ENCODE data around the gene DOCK2.
A peak's percentile ranks its signal among the peaks of the same experiment; 100 is the strongest.
"Not testable (repeated sequence)": the region's sequence is repeated elsewhere in the genome, so short reads cannot be mapped to it uniquely, and the experiment has no call there.

DOCK2 gene
- total RNA-seq: 272 to 427 reads per million in 2 experiments

DNA sequence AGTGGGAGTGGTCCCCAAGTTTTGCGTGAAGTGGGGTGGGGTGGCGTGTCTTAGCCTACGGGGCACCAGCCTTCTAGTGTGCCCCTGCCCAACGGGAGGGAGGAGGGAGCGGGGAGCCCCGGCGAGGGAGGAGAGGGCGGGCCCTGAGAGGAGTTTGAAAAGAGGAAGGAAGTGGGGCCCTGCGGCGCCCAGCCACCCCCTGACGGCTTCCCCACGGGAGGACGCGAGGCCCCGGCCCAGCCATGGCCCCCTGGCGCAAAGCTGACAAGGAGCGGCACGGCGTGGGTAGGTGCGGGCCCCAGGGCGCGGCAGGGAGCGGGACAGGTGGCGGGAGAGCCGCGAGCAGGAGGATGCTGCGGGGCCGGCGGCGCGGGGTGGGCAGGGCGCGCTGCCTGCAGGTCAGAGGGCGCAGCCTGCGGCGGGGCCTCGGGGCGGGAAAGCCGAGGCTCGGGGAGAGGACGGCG lies at the start of gene DOCK2:
Gene DOCK2, plus strand, starts transcription at position 191 of the 464 bp plus-strand sequence. Its CDS starts 52 bp downstream, at position 243.
- DNase-seq (ENCODE audit: low read depth): peak; percentile 39

DNA sequence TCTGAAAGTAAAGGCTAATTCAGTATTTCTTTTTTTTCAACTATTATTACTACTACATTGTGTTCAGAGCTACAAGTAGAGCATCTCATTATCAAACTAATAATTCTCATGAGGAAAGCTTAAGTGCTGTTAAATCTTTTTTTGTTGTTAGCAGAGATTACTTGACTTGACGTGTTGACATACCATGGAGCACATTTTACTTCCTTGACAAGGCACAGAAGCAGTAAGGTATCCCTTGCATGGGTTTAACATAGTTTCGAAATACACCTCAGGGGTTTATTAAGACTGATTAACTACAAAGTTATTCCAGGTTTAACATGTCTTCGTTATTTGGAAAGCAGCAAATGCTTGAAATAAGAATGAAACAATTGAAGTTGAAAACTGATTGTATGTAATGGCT lies 46.5 kb upstream of the DOCK2 start:
- DNase-seq (ENCODE audit: low read depth): no peak

DNA sequence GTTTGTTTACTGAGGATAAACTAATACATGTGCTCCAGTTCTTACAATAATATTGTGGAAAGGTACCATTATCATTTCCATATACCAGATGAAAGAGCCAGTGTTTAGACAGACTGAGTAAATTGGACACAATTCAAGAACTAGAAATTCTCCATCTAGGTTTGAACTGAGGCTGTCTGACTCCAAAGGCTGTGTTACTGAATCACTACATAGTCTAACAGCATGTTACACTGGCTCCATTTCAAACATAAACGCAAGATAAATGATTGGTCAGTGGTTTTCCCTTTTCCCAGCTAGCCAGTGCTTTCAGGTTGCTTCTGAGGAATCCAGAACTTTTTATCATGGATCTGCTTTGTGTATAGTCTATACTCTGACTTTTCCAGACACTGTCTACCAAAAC lies 45.4 kb upstream of the DOCK2 start:
- DNase-seq (ENCODE audit: low read depth): no peak

DNA sequence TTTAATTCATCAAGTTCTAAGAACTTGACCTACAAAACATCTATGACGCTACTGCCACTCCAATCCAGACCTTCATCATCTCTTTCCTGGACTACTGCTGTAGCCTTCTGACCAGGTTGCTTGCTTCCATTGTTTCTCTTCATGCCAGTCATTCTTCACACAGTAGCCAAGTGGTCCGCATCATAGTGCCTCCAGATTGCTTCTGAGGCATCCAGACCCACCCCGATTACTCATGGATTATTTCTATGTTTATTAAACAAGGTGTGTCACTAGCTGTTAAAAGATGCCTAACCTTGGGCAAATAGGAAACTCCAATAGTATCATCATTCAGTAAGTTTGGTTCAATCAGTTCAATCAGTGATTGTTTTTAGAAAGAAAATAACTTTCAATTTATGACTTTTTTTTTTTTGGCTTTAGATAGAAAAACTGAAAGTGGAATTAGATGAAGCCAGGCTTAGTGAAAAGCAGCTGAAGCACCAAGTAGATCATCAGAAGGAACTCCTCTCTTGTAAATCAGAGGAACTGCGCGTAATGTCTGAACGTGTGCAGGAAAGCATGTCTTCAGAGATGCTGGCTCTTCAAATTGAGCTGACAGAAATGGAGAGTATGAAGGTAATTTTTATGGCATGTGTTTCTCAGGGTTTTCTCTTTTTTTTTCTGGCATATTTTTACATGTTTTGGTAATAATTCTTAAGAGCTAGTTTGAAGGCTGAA lies 44.0 kb upstream of the DOCK2 start:
- no peak for DNase-seq (ENCODE audit: low read depth)

DNA sequence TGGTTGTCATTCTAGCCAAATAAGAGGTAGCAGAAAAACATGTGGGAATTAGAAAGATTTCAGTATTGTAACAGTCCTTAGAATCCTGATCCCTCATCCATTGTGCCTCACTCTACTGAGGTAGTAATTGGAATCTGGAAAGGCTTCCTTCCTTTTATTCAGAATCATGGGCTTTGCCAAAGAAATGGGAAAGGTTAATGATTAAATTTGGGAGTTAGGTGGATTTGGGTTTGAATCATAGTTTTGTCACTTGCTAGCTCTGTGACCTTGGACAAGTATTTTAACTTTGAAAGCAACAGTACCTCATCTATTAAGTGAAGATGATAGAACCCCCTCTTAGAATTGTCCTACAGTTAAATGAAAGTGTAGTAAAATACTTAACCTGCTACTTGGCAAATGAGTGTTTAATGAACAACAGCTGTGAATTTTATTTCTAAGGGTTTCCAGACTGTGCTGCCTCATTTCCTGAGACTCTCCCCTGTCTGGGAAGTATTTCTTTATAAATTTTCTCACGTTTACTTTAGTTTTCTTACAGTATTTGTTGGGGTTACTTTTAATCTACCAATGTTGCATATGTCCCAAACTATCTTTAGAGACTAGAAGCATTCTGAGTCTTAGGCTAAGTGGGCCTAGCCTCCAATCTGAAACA lies 41.8 kb upstream of the DOCK2 start:
- no peak for DNase-seq (ENCODE audit: low read depth)

DNA sequence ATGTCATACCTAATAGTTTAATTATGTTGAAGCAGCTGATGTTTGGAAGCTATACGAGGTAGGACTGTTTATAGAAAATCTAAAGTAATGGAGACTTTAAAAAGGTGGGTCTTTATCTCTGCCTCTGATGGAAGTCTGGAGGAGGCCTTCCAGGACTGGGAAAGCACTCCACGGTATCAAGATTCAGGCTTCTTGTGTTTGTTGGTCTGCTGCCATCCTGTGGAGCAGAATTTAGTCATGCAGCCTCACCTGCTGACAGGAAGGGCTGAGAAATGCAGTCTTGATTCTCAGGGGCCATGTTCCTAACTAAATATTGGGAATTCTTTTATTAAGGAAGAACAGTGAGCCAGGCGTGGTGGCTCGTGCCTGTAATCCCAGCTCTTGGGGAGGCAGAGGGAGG lies 37.6 kb upstream of the DOCK2 start:
- no peak for DNase-seq (ENCODE audit: low read depth)

DNA sequence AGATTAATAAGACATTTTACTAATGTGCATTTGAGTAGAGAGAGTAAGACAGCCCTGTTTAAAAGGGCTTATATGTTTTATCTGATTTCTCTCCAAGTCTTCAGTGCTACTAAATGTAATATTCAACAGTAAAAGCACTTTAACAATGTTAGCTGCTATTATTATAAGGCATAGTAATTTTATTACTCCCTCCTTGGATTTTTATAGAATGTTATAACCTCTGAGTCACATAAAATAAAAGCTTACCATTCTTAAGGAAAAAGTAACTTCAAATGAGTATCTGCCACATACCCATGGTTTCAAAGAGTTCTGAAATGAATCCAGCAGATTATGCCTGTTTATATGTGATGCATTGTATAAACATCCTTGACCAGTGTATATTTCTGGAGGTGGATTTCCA lies 34.5 kb upstream of the DOCK2 start:
- no peak for DNase-seq (ENCODE audit: low read depth)

DNA sequence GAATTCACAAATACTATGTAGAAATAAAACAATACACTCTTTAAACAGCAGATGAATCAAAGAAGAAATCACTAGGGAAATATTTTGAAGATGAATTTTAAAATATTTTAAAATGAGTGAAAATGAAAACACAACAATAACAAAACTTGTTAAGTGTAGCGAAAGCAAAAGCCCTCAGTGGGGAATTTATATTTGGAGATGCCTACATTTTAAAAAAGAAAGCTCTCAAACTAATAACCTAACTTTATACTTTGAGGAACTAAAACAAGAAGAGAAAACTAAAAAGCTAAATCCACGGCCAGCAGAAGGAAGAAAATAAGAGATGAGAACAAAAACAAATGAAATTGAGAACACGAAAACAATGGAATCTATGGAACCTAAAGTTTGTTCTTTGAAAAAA lies 30.8 kb upstream of the DOCK2 start:
- no peak for DNase-seq (ENCODE audit: low read depth)

DNA sequence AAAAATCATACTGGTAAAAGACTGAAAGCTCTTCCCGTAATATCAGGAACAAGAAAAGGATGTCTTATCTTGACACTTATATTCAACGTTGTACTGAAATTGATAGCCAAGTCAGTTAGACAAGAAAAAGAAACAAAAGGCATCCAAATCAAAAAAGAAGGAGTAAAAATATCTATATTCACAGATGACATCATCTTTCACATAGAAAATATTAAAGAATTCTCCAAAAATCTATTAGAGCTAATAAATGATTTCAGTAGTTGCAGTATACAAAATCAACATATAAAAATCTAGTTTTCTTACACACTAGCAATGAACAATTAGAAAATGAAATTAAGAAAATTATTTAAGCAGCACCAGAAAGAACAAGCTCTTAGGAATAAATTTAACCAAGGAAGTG lies 29.2 kb upstream of the DOCK2 start:
- no peak for DNase-seq (ENCODE audit: low read depth)

DNA sequence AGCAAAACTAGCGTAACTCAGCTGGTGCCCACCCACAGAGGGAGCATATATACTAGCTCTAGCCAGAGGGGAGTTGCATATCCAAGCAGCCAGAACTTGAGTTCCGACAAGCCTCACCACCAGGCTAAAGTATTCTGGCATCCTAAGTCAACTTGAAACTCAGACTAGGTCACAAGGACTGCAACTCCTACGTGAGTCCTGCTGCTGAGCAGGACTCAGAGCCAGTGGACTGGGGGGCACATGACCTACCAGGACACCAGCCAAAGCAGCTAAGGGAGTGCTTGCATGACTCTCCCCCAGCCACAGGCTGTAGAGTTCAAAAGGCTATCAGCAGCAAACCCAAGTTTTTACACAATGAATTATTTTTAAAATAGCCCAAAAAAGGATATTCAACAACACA lies 27.4 kb upstream of the DOCK2 start:
- no peak for DNase-seq (ENCODE audit: low read depth)

DNA sequence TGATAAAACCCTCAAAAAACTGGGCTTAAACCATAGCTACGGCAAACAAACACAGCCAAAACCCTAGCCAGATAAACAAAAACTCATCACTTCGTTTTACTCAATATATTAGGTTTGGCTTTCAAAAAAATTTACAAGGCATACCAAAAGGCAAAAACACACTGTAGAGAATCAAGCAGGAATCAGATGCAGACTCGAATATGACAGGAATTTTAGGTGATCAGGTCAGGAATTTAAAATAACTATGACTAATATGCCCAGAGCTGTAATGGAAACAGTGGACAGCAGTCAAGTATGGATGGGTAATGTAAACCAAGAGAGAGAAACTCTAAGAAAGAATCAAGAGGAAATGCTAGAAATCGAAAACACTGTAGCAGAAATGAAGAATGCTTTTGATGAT lies 26.5 kb upstream of the DOCK2 start:
- DNase-seq (ENCODE audit: low read depth): no peak

DNA sequence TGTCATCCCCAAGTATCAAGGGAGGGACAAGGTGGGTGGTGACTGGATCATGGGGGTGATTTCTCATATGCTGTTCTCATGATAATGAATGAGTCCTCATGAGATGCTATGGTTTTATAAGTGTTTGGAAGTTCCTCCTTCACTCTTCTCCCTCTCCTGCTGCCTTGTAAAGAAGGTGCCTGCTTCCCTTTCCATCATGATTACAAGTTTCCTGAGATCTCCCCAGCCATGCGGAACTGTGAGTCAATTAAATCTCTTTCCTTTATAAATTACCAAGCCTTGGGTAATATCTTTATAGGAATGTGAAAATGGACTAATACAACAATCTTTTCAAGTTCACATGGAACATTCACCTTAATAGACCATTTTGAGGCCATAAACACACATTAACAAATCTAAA lies 21.5 kb upstream of the DOCK2 start:
- no peak for DNase-seq (ENCODE audit: low read depth)

DNA sequence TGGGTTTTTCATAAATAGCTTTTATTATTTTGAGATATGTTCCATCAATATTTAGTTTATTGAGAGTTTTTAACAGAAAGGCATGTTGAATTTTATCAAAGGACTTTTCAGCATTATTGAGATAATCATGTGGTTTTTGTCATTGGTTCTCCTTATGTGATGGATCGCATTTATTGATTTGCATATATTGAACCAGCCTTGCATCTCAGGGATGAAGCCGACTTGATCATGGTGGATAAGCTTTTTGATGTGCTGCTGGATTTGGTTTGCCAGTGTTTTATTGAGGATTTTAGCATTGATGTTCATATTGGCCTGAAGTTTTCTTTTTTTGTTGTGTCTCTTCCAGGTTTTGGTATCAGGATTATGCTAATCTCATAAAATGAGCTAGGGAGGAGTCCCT lies 12.8 kb upstream of the DOCK2 start:
- not testable (repeated sequence) for DNase-seq (ENCODE audit: low read depth)

DNA sequence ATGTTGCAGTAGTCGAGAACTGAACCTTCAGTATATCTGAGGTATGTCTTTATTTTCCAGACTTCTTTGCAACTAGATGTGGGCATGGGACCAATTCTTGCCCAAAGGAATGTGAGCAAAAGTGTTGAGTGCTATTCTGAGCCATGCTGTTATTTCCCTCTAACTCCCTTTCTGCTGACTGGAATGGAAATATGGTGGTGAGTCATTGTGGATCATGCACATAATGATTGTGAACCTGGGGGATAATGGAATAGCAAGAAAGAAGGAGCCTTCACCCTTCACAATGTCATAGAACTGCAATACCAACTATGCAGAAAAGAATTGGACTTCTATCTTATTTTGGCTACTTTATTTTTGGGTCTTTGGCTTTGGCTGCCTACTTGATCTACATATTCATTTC lies 10.3 kb upstream of the DOCK2 start:
- DNase-seq (ENCODE audit: low read depth): no peak

DNA sequence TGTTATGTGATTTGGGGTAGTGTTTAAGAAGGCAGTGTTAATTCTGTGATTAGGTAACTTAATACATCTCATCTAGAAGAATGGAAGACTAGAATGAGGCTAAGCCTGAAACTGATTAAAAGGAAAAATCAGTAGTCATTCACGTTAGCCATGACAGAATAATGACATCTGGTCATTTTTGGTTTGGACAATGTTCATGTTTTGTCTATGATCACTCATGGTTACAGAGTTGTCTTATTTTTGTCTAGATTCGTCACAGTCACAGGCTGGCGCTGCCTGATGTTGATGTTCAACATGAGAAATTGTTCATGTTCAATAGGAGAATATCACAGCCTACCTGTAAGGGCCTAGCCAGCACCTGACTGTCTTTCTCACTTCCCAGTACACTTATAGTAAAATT lies 9.5 kb upstream of the DOCK2 start:
- no peak for DNase-seq (ENCODE audit: low read depth)

DNA sequence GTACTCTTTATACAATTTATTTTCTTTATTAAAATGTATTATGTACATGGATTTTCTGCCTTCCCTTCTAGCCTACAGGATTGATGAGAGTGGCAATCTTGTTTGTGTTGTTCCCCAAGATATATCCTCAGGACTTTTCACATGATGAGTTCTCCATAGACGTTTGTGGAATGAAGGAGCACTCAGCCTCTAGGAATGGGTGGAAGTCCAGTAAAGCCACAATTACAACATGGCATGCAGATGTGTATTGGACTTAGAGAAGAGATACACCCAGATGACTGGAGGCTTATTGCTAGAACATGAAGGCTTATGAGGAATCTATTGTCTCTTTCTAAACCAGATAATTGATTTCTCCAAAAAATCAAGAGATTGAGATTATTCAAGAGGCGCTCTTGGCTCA lies 8.2 kb upstream of the DOCK2 start:
- DNase-seq (ENCODE audit: low read depth): no peak

DNA sequence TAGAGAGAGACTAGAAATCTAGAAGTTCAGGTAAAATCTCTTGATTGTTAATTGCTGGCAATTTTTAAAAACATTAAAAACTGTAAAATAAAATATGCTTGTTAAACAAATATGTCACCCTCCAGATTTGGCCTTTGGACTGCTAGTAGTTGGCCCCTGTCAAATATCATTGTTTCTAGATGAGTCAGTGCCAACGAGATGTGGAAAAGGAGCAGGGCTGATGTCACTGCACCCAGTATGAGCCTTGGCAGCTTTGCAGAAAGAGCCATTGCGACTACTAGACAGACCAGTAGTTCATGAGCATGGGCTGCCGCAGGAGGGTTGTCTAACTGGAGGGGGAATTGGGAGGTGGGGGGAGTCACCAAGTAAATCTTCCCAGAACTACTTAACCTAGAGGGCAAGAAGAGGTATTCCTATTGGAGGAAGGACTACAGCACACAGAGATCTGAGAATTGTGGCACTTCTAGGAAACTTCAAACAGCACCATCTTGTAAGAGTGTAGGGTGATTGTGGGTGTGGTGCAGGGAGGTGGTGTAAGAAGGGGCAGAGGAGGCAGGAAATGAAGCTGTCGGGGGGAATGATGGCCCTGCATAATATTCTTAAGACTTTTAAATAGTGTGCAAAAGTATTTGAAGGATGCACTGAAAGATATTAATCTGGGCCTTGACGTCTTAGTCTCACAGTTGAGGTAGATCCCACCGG lies 7.1 kb upstream of the DOCK2 start:
- DNase-seq (ENCODE audit: low read depth): no peak

DNA sequence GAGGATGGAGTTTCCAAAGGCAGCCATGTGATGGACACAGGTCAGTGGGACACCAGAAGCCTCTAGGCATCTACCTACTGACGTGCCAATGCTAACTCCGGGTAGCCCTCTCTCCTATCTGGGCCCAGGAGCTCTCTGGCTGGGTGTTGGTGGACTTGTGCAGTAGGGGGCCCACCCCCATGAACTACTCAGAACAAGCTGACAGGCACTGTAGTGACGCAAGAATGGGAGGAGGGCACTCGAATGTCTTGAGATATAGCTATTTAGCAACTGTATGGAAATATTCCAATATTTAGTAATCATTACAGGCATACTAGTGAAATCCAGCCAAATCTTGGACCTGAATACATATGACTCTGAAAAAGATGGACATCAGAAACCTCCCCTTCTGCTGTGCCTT lies 5.7 kb upstream of the DOCK2 start:
- DNase-seq (ENCODE audit: low read depth): no peak

DNA sequence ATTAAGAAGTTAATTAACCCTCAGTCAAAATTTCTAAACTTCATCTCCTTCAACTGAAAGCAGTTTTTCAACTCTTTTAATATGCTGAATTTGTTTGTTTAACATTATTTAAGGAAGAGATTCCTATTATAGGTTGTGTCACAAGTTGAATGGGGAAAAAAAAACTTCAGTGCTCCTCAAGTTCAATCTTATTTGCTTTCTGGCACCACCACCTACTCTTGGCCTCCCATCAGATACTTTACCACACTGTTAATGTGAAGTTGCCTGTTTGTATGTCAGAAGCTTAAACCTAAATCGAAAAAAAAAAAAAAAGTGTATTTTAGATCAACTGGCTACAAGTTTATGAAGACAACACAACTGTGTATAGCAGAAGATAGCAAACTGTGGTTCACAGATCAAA lies 4.1 kb upstream of the DOCK2 start:
- no peak for DNase-seq (ENCODE audit: low read depth)

DNA sequence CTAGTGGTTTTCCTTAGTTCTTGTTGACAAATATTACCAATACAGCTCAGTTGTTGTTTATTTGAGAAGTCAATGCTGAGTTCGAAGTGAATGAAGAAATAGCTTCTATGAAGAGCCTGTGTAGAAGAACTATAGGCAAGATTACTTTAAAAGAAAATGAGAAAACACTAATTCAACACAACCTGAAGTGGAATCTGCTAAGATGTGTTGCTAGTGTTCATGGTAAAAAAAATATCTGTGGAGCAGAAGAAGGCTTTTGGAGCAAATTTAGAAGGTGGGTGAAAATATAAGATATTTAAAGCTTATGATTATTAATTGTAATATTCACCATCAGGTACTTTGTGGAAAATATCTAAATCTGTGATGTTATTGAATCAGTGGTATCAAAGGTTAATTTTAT lies 2.5 kb upstream of the DOCK2 start:
- no peak for DNase-seq (ENCODE audit: low read depth)

DNA sequence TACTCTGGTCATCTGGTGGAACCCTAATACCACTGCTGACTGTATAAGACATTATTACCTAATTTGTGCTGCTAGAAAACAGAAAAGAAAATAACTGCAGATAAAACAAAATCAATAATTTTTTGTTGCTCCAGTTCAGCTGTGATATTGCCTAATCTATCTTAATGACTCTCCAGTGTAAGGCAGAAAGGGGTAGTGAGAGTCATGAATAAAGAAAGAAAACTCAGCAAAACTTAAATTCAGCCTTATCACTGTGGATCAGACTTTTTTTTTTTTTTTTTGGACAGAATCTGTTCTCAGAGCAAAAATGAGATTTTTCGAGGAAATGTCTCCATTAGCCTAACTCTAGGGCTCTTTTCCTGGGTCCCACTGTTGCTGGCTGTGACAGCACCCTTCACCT lies 1.1 kb upstream of the DOCK2 start:
- no peak for DNase-seq (ENCODE audit: low read depth)

DNA sequence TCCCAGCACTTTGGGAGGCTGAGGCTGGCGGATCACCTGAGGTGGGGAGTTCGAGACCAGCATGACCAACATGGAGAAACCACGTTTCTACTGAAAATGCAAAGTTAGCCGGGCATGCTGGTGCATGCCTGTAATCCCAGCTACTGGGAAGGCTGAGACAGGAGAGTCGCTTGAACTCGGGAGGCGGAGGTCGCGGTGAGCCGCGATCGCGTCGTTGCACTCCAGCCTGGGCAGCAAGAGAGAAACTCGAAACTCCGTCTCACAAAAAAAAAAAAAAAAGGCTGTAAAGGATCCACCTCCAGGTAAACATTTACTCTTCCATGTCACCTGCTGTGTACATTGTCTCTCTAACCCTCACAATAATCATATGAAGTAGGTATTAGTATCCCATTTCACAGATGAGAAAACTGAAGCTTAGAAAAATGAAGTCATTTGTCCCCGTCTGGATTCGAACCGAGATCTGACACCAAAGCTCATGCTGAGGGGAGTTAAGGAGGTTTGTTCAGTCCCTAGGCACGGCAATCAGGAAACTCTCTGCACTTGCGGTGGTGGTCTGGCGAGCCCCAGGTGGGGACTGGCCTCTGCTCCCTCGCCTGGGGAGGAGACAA lies 494 bp upstream of the DOCK2 start:
- DNase-seq (ENCODE audit: low read depth): no peak
